ENCODE measurements around the gene ZNF747.
"Not testable (repeated sequence)": the region's sequence is repeated elsewhere in the genome, so short reads cannot be mapped to it uniquely, and the experiment has no call there.

The ZNF747 gene

GRCh38 chr16:30532285-30533145 is 2.1 kb downstream of the ZNF747 start:
- DNase-seq, result no peak

DNA sequence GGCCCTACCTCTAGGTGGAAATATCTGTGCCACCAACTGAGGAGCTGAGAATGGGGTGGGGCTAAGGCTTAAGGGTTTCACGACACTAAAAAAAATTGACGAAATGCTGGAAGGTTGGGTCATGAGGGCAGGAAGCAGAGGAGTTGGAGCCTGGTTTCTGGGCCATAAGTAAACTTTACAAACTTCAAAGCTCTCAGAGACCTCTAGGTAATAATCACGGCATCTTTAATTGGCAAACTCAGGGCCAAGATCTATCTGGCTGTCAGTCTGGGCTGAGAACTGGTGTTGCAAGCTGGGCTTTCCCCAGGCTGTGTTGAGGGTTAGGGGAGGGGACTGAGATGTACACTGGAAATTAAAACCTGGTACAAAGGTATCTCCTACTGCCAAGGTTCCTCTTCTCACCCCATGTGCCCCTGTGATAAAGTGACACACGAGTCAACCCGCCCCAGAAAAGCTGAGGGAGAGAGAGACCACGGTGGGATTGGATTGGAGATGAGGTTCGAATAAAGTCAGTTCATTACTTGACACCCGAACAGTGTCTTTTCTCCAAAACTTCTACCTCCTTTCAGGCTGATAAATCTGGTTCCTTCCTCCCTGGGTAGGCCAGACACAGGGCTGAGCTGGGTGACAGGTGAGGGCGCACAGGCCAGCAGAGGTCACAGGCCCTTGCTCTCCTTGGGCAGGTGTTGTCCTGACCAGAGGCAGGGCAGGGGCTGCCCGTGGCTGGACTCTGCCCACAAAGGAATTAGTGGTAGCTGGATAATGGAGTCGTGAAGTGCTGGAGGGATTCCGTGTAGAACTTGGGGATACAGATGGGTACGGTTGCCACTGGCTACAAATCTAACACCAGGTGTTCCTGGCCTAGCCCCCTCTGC is 4.3 kb downstream of the ZNF747 start:
- DNase-seq, result no peak

GRCh38 chr16:30528799-30529457 is 5.7 kb downstream of the ZNF747 start:
- DNase-seq, result no peak

GRCh38 chr16:30527635-30528178 is 7.0 kb downstream of the ZNF747 start:
- DNase-seq, result no peak

DNA sequence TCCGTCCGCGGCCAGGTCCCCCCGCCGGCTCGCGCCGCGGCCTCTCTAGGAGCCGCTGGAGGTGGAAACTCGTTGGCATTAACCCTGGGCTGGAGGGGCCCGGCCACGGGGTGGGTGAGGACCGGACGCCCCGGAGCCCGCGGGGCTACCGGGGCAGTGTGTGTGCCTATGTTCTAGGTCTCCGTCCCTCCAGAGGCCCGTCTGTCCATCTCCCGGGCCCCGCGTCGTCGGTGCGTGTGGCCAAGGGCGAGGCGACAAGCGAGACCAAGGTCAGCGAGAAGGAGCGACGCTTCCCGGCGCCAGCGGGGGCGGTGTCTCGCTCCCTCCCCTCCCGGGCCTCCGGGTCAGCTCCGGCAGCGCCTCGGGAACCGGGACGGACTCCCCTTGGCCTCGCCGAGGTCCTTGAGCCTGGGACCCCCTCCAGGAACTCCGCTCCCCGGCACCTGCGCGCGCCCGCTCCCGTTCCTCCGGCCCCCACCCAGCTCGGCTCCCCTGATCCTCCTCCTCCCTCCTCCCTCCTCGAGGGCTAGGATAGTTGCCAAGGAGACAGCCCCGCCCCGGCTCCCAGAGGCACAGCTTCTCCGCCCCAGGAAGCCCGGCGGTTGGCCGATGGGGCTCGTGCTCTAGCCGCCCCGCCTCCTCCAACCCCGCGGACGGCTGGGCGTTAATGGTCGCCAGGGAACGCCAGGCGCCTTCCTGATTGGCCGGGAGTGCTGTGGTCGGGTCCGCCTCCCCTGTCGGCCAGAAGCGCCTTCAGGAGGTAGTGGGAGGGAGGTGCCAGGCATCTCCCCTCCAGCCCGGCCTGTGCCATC is 7.6 kb downstream of the ZNF747 start:
- peak; percentile 90 for DNase-seq

GRCh38 chr16:30526137-30526822 is 8.4 kb downstream of the ZNF747 start, which contains the start of gene ZNF768:
TSS of gene ZNF768 (minus strand) at chr16:30526566. CDS start at chr16:30526413, 153 bp downstream.
- DNase-seq, result no peak

- DNase-seq, result no peak
These were observed 8.9 kb downstream of the ZNF747 start for GRCh38 chr16:30525844-30526136.

- no peak for DNase-seq
These were observed 9.8 kb downstream of the ZNF747 start for GRCh38 chr16:30524575-30525568.

DNA sequence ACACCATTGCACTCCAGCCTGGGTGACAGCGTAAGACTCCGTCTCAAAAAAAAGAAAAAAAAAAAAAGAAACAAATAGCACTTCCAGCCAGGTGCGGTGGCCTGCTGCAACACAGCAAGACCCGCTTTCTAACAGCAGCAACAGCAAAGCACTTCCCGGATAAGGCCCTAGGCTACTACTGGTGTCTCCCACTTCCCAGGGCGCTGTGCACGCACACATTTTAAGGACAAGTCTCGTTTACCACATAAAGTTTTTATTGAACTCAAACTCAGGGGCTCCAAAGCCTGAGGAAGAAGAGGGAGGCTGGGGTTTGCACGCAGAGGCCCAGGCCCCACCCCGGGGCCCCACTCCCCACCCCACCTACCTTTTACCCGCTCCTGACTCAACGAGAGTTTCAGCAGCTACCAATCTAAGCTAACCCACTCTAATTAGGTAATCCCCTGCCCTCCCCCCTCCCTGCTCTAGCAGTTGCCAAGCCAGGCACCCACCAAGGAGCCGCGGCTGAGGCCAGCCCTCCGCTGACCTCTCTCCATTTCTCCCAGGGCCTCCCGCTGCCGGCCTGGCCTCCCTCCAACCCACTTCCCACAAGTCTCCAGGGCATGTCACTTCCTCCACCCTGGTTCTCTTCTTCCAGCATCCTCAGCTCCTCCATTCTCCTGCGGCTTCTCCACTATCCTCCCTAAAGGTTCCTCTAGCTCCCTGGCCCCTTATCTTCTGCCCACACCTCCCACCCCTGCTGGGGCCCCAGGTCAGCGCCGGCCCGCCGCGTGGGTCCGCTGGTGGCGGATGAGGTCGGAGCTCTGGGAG is 10.7 kb downstream of the ZNF747 start:
- DNase-seq, result no peak

- not testable (repeated sequence) for DNase-seq
These were observed 11.8 kb downstream of the ZNF747 start for GRCh38 chr16:30522702-30523463.

GRCh38 chr16:30521873-30522641 is 12.6 kb downstream of the ZNF747 start:
- DNase-seq, result no peak

- DNase-seq, result no peak
These were observed 13.2 kb downstream of the ZNF747 start for GRCh38 chr16:30521476-30521872.

DNA sequence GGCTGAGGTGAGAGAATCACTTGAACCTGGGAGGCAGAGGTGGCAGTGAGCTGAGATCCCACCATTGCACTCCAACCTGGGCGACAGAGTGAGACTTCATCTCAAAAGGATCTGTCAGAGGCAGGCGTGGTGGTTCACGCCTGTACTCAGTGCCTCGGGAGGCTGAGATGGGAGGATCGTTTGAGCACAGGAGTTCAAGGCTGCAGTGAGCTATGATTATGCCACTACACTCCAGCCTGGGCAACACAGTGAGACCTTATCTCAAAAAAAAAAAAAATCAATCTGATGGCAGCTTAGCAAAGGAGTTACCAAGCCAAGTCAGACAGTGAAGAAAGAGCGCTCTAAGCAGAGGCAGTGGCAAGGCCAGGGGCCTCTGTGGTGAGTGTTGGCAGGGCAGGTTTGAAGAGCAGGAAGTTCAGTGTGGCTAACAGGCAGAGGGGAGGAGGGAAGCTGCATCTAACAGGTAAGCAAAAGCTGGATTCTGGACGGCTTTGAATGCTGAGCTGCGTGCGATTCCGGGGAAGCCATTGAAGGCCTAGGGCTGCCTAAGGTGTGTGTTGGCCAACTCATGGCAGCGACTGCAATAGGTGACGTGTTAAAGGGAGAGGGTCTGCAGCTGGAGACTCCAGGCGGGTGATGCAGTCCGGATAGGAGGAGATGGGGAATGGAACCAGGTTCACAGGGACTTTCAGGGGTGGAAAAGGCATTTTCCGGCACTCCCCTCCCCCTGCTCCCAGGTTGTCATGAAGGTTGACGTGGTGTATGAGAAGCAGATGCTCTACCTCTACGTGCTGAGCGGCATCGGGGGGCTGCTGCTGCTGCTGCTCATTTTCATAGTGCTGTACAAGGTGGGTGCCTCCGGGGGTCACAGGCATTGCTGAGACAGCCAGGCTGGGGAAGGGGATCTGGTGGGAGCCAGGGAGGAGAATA is 15.3 kb downstream of the ZNF747 start:
- DNase-seq, result no peak

DNA sequence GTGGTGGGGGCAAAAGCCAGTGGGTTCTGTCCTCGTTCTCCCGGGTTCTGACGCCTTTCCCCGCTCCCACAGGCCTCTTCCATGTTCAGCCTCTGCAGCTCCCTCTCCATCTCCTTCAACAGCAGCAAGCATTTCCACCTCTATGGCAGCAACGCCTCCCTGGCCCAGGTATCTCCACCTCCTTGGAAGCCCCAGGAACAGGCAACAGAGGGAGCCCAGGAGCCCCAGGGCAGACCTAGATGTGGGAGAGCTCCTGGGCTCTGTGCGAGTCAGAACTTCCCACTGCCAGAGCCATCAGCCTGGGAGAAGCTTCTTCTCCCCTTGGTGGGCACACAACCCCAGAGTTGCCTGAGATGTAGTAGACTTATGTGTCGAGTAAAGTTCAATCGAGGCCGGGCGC is 16.1 kb downstream of the ZNF747 start:
- no peak for DNase-seq

GRCh38 chr16:30515275-30515674 is 19.4 kb downstream of the ZNF747 start:
- no peak for DNase-seq

GRCh38 chr16:30511509-30511908 is 23.1 kb downstream of the ZNF747 start:
- no peak for DNase-seq

Data from NCI-H1694 treated with DMSO at 0.1 percent for 48 hours (cell line).